PC-9 (cell line): Measurements from ENCODE around the gene LY86.

ENCODE experiments used
- EZH2 ChIP-seq: fragments of 200-600 bp; sonication (generic); IDR thresholded peaks from 2 replicates; pipeline ENCODE4 v1.8.0; 2017; ENCODE audit warnings: antibody characterized with exemption, low read depth
- TF ChIP-seq, protein P1 (sequence below): fragments of 200-600 bp; sonication (generic); conservative IDR thresholded peaks from 2 replicates; pipeline ENCODE4 v1.6.1; 2017; ENCODE audit warnings: mixed run types, antibody characterized with exemption, mild to moderate bottlenecking, moderate library complexity

DNA sequence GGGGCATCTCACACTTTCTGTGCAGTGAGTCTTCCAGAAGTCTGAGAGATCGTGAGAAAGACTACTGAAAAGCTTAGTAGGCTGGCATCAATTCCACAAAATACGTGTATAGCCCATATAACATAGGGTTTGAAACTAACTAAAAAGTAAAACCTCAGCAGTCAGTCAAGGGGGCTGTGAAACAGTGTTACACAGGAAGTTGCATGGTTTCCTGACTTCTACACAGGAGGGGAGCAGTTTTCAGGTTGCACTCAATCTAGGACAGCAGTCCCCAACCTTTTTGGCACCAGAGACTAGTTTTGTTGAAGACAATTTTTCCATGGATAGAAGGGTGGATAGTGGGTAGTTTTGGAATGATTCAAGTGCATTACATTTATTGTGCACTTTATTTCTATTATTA, 4.7 kb upstream of the LY86 start:
- TF ChIP-seq, protein P1, sequence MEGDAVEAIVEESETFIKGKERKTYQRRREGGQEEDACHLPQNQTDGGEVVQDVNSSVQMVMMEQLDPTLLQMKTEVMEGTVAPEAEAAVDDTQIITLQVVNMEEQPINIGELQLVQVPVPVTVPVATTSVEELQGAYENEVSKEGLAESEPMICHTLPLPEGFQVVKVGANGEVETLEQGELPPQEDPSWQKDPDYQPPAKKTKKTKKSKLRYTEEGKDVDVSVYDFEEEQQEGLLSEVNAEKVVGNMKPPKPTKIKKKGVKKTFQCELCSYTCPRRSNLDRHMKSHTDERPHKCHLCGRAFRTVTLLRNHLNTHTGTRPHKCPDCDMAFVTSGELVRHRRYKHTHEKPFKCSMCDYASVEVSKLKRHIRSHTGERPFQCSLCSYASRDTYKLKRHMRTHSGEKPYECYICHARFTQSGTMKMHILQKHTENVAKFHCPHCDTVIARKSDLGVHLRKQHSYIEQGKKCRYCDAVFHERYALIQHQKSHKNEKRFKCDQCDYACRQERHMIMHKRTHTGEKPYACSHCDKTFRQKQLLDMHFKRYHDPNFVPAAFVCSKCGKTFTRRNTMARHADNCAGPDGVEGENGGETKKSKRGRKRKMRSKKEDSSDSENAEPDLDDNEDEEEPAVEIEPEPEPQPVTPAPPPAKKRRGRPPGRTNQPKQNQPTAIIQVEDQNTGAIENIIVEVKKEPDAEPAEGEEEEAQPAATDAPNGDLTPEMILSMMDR, result no peak
- TF ChIP-seq EZH2, result no peak
